ENCODE results near the gene LRRC71.
"Not testable (repeated sequence)": the region's sequence is repeated elsewhere in the genome, so short reads cannot be mapped to it uniquely, and the experiment has no call there.

GRCh38 chr1:156926695-156927094 is 6.3 kb downstream of the LRRC71 start:
- not testable (repeated sequence) for TF ChIP-seq CTCF, POLR2A (IDR thresholded peaks at IDR 0.05)
